HG02973 (cell line): ENCODE results near the gene SLC34A3.
A peak's percentile ranks its signal among the peaks of the same experiment; 100 is the strongest.

Experiments used
- ATAC-seq: cut with Tn5 transposase; IDR thresholded peaks from one replicate; pipeline ENCODE4 v1.9.1; 2021; ENCODE audit warnings: moderate library complexity; ENCODE audit not compliant: unreplicated experiment

Gene SLC34A3

DNA sequence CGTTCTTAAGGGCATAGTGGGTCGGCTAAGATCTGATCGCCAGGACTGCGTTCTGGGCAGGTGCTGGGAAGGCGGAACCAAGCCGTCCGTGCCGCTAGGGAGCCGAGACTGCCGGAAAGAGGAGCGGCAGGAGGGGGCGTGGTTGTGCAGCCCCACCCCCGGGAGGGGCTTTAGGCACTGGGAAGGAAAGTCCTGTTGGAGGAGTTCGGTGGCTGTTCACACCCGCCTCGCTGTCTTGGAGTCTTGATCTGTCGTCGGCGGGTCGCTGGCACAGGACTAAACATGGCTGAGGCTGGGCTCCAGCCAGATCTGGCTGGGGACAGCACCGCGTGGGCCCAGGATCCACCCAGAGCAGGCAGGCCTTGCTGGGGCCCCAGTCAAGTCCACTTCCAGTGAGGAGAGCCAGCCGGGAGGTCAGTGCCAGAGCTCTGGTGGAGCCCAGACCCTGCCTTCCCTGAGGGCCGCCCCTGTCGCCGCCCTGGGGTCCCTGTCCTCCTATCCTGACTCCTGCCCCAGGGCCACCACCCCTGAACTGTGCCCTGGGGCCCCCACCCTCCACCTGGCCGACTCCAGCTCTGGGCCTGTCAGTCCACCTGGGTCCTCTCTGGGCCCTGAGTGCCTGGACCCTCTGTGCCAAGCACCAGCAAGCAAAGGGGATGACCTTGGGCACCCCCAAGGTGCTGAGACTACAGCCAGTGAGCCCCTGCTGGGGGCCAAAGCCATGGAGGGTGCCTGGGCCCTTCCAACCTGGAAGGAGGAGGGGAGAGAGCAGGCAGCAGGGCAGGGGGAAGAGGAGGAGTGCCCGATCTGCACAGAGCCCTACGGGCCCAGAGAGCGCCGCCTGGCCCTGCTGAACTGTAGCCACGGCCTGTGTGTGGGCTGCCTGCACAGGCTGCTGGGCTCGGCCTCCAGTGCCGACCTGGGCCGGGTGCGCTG, 13.2 kb upstream of the SLC34A3 start:
- no peak for ATAC-seq

GRCh38 chr9:137218212-137218753, 12.4 kb upstream of the SLC34A3 start:
- no peak for ATAC-seq

GRCh38 chr9:137218754-137219271, 11.9 kb upstream of the SLC34A3 start:
- ATAC-seq, result no peak

GRCh38 chr9:137219757-137220316, 10.9 kb upstream of the SLC34A3 start:
- no peak for ATAC-seq

DNA sequence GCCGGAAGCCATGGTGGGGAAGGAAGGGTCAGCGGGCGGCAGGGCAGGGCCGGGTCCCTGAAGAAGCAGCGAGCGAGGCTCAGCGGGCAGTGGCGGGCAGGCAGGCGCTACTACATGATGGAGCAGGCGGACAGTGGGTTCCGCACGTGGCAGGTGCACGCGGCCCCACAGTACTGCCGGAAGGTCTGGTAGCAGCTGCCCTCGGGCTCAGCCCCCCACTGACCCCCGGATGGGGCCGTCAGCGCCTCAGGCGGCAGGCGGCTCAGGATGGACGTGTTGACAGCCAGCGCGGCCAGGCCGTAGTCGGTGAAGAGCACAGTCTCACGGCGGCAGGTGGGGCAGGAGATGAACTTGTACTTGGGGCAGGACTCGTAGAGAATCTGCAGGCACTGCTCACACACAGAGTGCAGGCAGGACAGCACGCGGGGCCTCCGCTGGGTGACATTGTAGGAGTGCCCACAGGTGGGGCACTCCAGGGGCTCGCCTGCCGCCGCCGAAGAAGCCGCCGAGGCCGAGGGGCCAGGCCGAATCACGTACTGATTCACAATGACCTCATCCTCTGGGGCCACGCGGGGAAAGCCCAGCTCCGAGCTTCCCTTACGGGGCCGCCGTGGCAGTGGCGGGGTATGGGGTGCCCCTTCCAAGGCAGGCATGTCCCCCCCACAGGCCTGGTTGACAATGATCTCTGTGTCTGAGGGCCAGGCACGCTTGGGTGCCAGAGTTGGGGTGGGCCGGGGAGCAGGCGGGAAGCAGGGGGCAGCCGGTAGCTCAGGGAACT, 10.2 kb upstream of the SLC34A3 start:
- no peak for ATAC-seq

DNA sequence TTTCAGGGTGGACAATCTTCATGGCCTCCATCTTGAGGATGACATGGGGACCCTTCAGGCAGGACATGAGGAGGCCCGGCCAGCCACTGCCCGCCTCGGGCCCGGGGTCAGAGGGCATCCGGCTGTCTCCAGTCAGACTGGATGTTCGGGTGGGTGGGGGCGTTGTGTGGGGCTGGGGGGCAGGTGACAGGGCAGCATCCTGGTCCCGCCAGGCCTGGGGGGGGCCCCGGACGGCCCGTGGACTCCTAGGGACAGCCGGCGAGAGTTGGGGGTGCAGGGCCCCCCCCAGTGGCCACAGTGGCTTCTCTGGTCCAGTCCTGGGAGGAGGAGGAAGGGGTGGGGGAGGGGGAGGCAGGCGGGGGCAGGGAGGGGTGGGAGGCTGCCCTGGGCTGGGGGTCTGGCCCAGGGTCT, 9.6 kb upstream of the SLC34A3 start:
- no peak for ATAC-seq

DNA sequence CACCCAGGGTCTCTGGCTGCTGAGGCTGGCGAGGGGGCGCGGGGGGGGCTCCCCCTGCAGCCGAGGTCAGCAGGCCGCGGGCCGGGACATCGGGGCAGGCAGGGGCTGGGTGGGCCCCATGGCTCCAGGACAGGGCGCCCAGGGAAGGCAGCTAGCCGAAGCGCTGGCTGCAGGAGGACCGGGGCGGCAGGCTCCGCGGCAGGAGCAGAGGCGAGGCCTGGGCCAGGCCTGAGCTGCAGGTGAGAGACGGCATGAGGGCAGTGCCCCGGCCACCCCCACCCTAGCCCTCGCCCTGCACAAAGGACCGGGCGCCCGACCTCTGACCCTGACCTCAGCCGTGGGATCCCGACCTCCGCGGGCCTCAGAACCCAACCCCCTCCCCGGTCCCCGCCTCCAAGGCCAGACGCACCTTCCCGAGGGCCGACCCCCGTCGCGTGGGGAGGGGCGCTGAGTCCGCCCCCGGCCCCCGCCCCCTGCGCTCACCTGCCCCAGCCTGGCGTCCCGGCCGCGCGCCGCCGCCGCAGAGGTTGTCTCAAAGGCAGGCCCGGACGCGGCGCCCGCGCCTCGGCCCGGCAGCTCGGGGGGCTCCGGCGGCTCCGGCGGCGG, 9.1 kb upstream of the SLC34A3 start:
- no peak for ATAC-seq

DNA sequence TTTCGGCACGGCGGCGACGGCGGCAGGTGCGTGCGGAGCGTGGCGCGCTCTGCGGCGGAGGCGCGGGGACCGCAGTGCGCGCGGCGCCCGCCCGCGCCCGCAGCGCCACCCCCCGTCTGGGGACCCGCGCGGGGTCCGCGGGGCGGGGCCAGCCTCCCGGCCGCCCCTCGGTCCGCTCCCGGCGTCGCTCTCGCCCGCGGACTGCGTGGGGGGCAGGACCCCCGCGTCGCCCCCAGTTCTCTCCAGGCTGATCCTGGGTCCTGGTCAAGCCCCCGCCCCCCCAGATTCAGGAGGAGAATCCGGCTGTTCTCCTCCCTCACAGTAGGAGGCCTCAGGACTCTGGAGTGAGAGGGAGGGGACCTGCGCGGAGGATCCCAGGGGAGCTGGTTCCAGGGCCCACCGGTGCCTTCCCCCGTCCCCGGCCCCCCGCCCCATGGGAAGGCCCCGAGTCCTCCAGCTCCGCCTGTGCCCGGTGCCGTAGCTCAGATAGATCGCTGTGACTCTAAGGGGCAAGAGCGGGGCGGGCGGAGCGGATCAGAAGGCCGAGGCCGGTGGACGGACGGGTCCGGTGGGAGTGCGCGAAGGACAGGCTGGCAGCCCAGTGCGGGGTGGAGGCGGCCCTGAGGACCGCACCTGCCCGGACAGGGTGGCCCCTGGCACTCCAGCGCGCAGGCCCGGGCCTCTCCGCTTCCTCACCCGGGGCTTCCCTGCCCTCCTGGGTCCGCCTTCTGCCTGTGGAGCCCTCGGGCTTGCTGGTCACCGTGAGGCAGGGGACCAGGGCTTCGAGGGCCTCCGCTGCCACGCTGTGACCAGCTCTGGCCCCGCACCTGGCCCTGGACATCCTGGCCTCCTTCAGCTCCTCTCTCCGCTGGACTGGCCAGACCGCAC, 8.3 kb upstream of the SLC34A3 start, which contains the start of gene RNF208:
Gene RNF208, minus strand, starts transcription at position 51 of the 888 bp plus-strand sequence. CDS start 1,028 bp downstream, outside the sequence.
- no peak for ATAC-seq

DNA sequence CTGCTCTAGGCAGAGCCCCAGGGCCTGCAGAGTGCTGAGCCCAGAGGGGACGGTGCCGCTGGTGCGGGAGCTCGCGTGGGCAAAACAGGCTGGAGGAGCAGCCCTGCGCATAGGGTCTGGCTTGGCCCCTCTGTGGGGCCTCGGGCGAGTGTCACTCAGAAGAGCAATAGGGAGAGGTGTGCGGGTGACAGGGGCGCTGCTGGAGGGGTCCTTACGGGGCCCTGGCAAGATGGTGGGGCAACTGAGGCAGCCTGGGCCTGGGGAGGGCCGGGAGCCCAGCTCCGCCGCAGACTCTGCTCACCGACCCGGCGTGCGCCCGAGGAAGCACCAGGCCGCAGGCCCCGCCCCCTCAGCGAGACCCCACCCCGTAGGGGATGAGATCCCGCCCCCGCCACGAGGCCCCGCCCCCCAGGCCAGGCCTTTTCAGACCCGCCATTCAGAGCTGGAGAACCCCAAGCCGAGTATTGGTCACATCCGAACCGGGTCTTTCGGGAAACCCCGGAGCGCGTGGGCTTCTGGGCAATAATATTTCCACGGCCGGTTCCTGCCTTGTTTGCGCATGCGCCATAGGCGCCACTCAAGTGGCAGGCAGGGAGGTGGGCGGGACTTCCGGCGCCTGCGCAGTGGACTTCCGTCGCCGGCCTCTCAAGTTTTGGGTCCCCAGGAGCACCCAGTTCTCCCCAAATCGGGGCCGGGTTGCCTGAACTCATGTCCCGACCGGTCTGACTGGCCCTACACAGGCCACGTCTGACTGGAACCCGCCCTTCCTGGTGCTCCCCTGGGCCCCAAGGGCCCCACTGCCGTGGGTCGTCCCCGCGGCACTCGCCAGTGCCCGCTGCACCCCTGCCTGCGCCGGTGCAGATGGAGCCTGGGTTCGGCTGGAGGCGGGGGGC, 7.4 kb upstream of the SLC34A3 start:
- ATAC-seq, result peak; percentile 71

DNA sequence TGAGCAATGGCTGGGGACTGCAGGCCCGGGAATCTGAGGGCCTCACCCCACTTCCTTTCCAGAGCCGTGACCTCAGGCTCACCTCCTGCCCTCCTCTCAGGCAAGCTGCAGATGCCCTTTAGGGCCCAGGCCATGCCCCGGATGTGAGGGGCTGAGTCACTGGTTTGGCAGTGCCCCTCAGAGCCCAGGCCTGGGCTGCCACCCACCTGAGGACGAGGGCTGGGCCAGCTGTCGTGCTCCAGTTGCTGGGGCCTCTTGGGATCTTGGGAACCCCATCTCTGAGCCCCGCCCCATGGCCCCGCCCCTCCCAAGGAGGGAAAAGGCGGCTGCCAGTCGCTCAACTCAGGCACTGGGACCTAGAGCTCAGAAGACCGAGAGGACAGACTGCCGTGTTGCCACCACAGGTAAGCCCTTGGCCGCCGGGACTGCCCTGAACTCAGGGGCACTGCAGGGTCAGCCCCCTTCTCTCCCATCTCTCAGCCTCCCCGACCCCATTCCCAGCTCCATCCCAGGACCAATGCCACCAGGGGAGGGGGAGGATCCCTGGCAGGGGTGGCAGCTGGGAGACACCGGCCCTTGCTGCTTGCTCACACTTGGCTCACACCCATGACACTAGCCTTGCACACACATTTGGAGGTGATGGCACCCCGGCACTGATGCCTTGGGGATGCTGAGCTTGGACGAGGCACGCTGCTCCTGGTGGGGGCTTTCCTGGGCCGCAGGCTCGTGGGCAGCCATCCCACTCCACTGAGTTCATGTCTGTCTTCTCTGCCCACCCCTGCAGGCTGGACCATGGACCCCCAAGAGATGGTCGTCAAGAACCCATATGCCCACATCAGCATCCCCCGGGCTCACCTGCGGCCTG, 5.6 kb upstream of the SLC34A3 start, which contains the start of gene CYSRT1:
Gene CYSRT1, plus strand, starts transcription at position 345 of the 865 bp plus-strand sequence. Its CDS starts 448 bp downstream, at position 793.
- ATAC-seq, result no peak

DNA sequence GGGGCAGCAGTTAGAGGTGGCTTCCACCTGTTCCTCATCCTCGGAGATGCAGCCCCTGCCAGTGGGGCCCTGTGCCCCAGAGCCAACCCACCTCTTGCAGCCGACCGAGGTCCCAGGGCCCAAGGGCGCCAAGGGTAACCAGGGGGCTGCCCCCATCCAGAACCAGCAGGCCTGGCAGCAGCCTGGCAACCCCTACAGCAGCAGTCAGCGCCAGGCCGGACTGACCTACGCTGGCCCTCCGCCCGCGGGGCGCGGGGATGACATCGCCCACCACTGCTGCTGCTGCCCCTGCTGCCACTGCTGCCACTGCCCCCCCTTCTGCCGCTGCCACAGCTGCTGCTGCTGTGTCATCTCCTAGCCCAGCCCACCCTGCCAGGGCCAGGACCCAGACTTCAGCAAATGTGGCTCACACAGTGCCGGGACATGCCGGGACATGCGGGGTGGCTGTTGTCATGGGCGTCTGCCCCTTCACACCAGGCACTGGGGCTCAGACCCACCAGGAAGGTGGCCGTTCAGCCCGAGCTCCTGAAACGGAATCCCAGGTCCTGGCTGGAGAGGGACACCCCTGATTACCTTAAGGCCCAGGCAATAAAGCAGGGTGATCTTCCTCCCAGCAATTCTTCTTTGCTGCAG, 4.9 kb upstream of the SLC34A3 start:
- no peak for ATAC-seq

DNA sequence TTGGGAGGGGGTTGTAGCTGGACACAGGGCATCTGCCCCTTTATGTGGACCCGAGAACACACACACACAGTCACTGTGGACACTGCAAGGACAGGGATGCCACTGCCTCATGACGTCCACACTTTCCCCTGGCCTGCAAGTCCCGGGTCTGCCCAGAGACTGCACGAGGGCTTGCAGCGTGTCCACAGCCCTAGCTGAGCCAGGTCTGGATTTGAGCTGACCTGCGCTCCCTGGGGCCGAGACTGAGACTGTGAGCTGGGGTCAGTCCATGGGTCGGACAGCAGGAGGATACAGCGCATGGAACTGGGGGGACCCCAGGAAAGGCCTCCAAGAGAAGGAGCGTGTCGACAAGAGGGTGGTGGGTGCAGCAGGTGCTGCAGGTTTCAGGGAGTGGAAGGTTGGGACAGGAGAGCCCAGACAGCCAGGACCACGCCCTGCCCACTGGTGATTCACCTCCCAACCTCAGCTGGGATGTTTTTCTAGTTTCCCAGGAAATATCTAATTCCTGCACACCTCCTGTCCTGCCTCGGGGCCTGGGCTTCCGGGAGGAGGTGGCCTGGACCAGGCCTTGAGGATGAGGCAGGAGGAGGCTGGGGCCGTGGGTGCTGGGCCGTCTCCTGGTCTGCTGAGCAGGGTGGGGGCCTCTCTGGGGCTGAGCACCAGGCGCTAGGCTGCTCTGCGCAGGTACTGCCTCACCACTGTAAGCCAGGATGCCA, 4.2 kb upstream of the SLC34A3 start:
- no peak for ATAC-seq

GRCh38 chr9:137227054-137227852, 3.4 kb upstream of the SLC34A3 start, which contains the start of gene RNF224:
Gene RNF224, plus strand, starts transcription at chr9:137227502. Its CDS starts 834 bp downstream, at chr9:137228336.
- no peak for ATAC-seq

- ATAC-seq, result no peak
Observed at GRCh38 chr9:137227853-137228505, 2.7 kb upstream of the SLC34A3 start.

DNA sequence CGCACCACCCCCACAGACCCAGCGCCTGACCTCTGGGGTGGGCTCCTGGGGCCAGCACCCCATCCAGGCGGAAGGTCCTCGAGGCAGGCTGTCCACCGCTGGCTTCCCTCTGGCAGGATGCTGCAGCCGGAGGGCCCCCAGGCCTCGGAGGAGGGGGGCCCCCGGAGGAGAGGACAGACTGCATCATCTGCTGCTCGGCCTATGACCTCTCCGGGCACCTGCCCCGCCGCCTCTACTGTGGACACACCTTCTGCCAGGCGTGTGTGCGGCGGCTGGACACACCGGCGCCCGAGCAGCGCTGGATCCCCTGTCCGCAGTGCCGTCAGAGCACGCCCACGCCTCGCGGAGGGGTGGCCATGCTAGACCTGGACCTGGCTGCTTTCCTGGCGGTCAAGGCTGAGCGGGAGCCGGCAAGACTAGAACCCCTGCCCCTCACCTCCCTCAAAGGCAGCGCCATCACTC, 2.2 kb upstream of the SLC34A3 start:
- ATAC-seq, result no peak
